K562 (cell line): ENCODE measurements around the gene UBE2L3. TPM values are rescaled to one million over a fixed set of nuclear protein-coding genes. Genes with fewer than 3 reads are reported as not detected.

Experiments used
- ARID3B ChIP-seq: fragments of 250-450 bp; sonication (Bioruptor Pico); IDR thresholded peaks from 2 replicates; pipeline ENCODE4 v1.4.0; 2020; ENCODE audit warnings: borderline replicate concordance
- ARNT ChIP-seq, 2 experiments: fragments of 450-650 bp; IDR thresholded peaks; 2 replicates each; pipeline ENCODE4 v1.6.1; 2016; ENCODE audit warnings: mild to moderate bottlenecking in 1 of 2
- ESRRA ChIP-seq: fragments of 450-650 bp; IDR thresholded peaks from 2 replicates; pipeline ENCODE4 v1.6.1; 2014; ENCODE audit warnings: low read depth, mild to moderate bottlenecking, moderate library complexity, borderline replicate concordance
- ETV1 ChIP-seq: fragments of 450-650 bp; conservative IDR thresholded peaks from 2 replicates; pipeline ENCODE4 v1.6.1; 2016; ENCODE audit warnings: missing genetic modification characterization, control low read depth, low read depth, missing compliant biosample characterization
- FOXA1 ChIP-seq: fragments of 450-650 bp; IDR thresholded peaks from 2 replicates; pipeline ENCODE4 v1.6.1; 2016; ENCODE audit warnings: mild to moderate bottlenecking, borderline replicate concordance
- MBD2 ChIP-seq: sonication (generic); IDR thresholded peaks from 2 replicates; pipeline ENCODE4 v1.6.1; 2016; ENCODE audit warnings: low read depth, borderline replicate concordance
- MEIS2 ChIP-seq: fragments of 450-650 bp; IDR thresholded peaks from 2 replicates; pipeline ENCODE4 v1.6.1; 2014; ENCODE audit warnings: mild to moderate bottlenecking; ENCODE audit not compliant: partially characterized antibody
- NCOA4 ChIP-seq: fragments of 450-650 bp; IDR thresholded peaks from 2 replicates; pipeline ENCODE4 v1.6.1; 2018; ENCODE audit warnings: mild to moderate bottlenecking; ENCODE audit not compliant: partially characterized antibody
- NFRKB ChIP-seq: fragments of 450-650 bp; IDR thresholded peaks from 2 replicates; pipeline ENCODE4 v1.6.1; 2016; ENCODE audit warnings: low read depth
- PML ChIP-seq: IDR thresholded peaks from 2 replicates; pipeline ENCODE4 v1.6.1; 2012; ENCODE audit warnings: low read length, inconsistent platforms
- POLR2A ChIP-seq: fragments of 450-650 bp; conservative IDR thresholded peaks from 2 replicates; pipeline ENCODE4 v1.6.1; 2016
- SIX5 ChIP-seq, 2 experiments: IDR thresholded peaks; 2 replicates each; pipeline ENCODE4 v1.6.1; 2011; ENCODE audit warnings: low read length in 2 of 2, borderline replicate concordance in 1 of 2, low read depth in 1 of 2, mild to moderate bottlenecking in 1 of 2, moderate library complexity in 1 of 2; ENCODE audit not compliant: insufficient read depth in 1 of 2
- TAF1 ChIP-seq: IDR thresholded peaks from 2 replicates; pipeline ENCODE4 v1.6.1; 2011; ENCODE audit warnings: mild to moderate bottlenecking, low read length, moderate library complexity; ENCODE audit not compliant: insufficient read depth, control insufficient read depth, severe bottlenecking; ENCODE audit errors: extremely low read depth
- THRB ChIP-seq: fragments of 450-650 bp; formaldehyde crosslinking; conservative IDR thresholded peaks from 2 replicates; pipeline ENCODE4 v1.4.0; 2022; ENCODE audit warnings: mild to moderate bottlenecking, missing genetic modification characterization
- ZNF239 ChIP-seq: fragments of 250-450 bp; sonication (Bioruptor Pico); IDR thresholded peaks from 2 replicates; pipeline ENCODE4 v1.4.0; 2020; ENCODE audit warnings: mild to moderate bottlenecking
- ZNF511 ChIP-seq: sonication (generic); formaldehyde crosslinking; IDR thresholded peaks from 2 replicates; pipeline ENCODE4 v1.8.0; 2022; ENCODE audit warnings: mild to moderate bottlenecking, missing genetic modification reagents
- ZNF561 ChIP-seq: fragments of 450-650 bp; formaldehyde crosslinking; conservative IDR thresholded peaks from 2 replicates; pipeline ENCODE4 v1.4.0; 2020; ENCODE audit warnings: mild to moderate bottlenecking, moderate library complexity
- ZNF57 ChIP-seq: fragments of 450-650 bp; formaldehyde crosslinking; IDR thresholded peaks from 2 replicates; pipeline ENCODE4 v1.4.0; 2020; ENCODE audit warnings: mild to moderate bottlenecking, moderate library complexity
- ZZZ3 ChIP-seq: fragments of 450-650 bp; IDR thresholded peaks from 2 replicates; pipeline ENCODE4 v1.6.1; 2016; ENCODE audit warnings: antibody characterized with exemption, mild to moderate bottlenecking, moderate library complexity
- polyA plus RNA-seq, 8 experiments: library from polyadenylated mRNA; depleted of rRNA in 4 of 8; stranded (reverse) in 5 of 8; unstranded in 3 of 8; fragments of >200 nt; fragmentation: Nextera tagmentation in 2 of 8; fragmentation: Illumina TruSeq in 1 of 8; extraction: Ambion mirVana in 2 of 8; extraction: Trizol in 1 of 8; gene quantifications; 2 replicates each; pipeline versions ENCODE4 v1.2.1 to v1.2.3, GENCODE V29; 2011 to 2014; ENCODE audit warnings: inconsistent platforms in 1 of 8, missing spikeins in 1 of 8
- total RNA-seq, 7 experiments: library from RNA; depleted of rRNA in 6 of 7; stranded (reverse); fragments of >200 nt in 6 of 7; fragmentation: Illumina TruSeq in 2 of 7; extraction: Trizol in 2 of 7; gene quantifications; 2 replicates each; pipeline versions ENCODE4 v1.2.1 to v1.2.3, GENCODE V29; 2011 to 2021; ENCODE audit warnings: low replicate concordance in 1 of 7
- TF ChIP-seq, protein P1 (sequence below): sonication (generic); formaldehyde crosslinking; IDR thresholded peaks from 2 replicates; pipeline ENCODE4 v1.8.1; 2023; ENCODE audit warnings: missing genetic modification reagents, mild to moderate bottlenecking, borderline replicate concordance

UBE2L3 gene
- total and polyA plus RNA-seq, 9 of the 15 experiments (the other 6 are each of a cell fraction or from before 2014, with no cell fraction given) = 215 to 625 (median 285) TPM

DNA sequence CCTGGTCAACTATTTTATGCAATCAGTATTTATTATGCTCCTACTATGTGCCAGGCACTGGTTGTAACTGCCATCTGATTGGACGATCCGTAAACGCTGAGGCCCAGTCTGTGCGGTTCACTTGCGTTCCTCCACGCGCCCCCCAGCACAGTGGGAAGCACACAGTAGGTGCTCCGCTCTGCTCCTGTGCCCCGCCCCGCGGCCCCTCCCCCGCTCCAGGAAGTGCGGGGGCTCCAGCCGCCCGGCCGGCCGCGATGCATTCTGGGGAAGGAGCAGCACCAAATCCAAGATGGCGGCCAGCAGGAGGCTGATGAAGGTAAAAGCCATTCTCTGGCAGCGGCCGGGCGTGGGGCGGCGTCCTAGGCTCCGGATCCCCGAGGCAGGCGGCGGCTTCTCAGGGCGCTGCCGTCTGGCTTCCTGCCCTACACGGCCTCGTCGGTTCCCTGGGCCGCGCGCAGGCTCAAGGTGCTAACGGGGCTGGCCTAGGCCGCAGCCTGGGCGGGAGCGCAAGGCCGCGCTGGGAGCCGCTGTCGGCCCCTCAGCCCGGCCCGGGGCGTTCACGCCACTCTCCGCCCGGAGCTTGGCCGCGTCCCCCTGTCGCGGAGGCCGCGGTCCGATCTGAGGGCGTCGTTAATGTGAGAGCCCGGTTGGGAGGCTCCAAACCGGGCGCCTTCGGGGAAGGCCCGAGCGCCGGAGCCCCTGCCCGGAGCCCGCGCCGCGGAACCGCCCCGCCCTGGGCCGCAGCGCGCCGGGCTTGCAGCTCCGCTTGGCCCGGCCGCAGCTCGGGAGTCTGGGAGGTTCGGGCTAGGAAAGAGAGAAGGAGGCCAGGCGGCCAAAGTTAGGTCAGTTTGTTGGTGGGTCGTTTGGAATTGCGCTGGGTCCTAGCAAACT is at the start of gene UBE2L3 (continued):
- TF ChIP-seq MBD2 (no peak), TAF1 (no peak), ARNT (IDR thresholded peaks at IDR 0.05) (no peak), ZNF511 (no peak), ZZZ3 (no peak), POLR2A (no peak), ZNF239 (peak; percentile 75), ZNF561 (CRISPR knock-in tag) (0 out of 2 replicates have a peak, but pooled peaks have one; percentile 40), FOXA1 (no peak), MEIS2 (no peak), PML (no peak), ARID3B (CRISPR knock-in tag) (peak; percentile 80; the same call in 1 of the 2 replicates), ETV1 (tag) (no peak), THRB (CRISPR knock-in tag) (peak; percentile 92; the same call in 1 of the 2 replicates), NCOA4 (no peak), ESRRA (no peak), SIX5 (IDR thresholded peaks at IDR 0.05; ENCODE audit: borderline replicate concordance in 1 of 2, insufficient read depth in 1 of 2, low read depth in 1 of 2, low read length in 2 of 2) (no peak), ZNF57 (CRISPR knock-in tag) (peak; percentile 68), NFRKB (no peak)
- TF ChIP-seq, protein P1, sequence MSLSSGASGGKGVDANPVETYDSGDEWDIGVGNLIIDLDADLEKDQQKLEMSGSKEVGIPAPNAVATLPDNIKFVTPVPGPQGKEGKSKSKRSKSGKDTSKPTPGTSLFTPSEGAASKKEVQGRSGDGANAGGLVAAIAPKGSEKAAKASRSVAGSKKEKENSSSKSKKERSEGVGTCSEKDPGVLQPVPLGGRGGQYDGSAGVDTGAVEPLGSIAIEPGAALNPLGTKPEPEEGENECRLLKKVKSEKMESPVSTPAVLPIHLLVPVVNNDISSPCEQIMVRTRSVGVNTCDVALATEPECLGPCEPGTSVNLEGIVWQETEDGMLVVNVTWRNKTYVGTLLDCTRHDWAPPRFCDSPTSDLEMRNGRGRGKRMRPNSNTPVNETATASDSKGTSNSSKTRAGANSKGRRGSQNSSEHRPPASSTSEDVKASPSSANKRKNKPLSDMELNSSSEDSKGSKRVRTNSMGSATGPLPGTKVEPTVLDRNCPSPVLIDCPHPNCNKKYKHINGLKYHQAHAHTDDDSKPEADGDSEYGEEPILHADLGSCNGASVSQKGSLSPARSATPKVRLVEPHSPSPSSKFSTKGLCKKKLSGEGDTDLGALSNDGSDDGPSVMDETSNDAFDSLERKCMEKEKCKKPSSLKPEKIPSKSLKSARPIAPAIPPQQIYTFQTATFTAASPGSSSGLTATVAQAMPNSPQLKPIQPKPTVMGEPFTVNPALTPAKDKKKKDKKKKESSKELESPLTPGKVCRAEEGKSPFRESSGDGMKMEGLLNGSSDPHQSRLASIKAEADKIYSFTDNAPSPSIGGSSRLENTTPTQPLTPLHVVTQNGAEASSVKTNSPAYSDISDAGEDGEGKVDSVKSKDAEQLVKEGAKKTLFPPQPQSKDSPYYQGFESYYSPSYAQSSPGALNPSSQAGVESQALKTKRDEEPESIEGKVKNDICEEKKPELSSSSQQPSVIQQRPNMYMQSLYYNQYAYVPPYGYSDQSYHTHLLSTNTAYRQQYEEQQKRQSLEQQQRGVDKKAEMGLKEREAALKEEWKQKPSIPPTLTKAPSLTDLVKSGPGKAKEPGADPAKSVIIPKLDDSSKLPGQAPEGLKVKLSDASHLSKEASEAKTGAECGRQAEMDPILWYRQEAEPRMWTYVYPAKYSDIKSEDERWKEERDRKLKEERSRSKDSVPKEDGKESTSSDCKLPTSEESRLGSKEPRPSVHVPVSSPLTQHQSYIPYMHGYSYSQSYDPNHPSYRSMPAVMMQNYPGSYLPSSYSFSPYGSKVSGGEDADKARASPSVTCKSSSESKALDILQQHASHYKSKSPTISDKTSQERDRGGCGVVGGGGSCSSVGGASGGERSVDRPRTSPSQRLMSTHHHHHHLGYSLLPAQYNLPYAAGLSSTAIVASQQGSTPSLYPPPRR (CRISPR knock-in tag) = peak; percentile 96; the same call in 1 of the 2 replicates
